GM12891 (cell line): ENCODE measurements around the gene COMMD1.
"Not testable (repeated sequence)": the region's sequence is repeated elsewhere in the genome, so short reads cannot be mapped to it uniquely, and the experiment has no call there.

Source experiments
- DNase-seq: peaks from one replicate; pipeline ENCODE4 v3.0.0; 2011; ENCODE audit warnings: low spot score; ENCODE audit not compliant: insufficient read length
- FAIRE-seq: peaks from 2 replicates; lab custom pipeline; 2011; peaks lifted over from hg19 to GRCh38; lab: Jason Lieb, UNC
- PAX5 ChIP-seq: IDR thresholded peaks from 2 replicates; pipeline ENCODE4 v1.6.1; 2011; ENCODE audit warnings: low read length, moderate library complexity, mild to moderate bottlenecking; ENCODE audit not compliant: insufficient read depth, severe bottlenecking
- POLR2A ChIP-seq: IDR thresholded peaks from 2 replicates; pipeline ENCODE4 v1.6.1; 2011; ENCODE audit warnings: low read depth, low read length, control low read depth
- POLR2AphosphoS5 ChIP-seq: IDR thresholded peaks from 2 replicates; pipeline ENCODE4 v1.6.1; 2011; ENCODE audit warnings: low read depth, low read length, control low read depth
- POU2F2 ChIP-seq: IDR thresholded peaks from 2 replicates; pipeline ENCODE4 v1.6.1; 2011; ENCODE audit warnings: low read depth, mild to moderate bottlenecking, control low read depth, low read length, moderate library complexity
- SPI1 ChIP-seq: IDR thresholded peaks from 2 replicates; pipeline ENCODE4 v1.6.1; 2011; ENCODE audit warnings: low read depth, low read length, control low read depth
- TAF1 ChIP-seq: IDR thresholded peaks from 2 replicates; pipeline ENCODE4 v1.6.1; 2011; ENCODE audit warnings: low read depth, low read length, control low read depth

Gene COMMD1

GRCh38 chr2:61887717-61888266 is 17.7 kb upstream of the COMMD1 start:
- TF ChIP-seq POLR2AphosphoS5, result no peak
- no peak for TF ChIP-seq POU2F2
- TF ChIP-seq SPI1, result no peak
- FAIRE-seq, result no peak
- DNase-seq, result no peak

DNA sequence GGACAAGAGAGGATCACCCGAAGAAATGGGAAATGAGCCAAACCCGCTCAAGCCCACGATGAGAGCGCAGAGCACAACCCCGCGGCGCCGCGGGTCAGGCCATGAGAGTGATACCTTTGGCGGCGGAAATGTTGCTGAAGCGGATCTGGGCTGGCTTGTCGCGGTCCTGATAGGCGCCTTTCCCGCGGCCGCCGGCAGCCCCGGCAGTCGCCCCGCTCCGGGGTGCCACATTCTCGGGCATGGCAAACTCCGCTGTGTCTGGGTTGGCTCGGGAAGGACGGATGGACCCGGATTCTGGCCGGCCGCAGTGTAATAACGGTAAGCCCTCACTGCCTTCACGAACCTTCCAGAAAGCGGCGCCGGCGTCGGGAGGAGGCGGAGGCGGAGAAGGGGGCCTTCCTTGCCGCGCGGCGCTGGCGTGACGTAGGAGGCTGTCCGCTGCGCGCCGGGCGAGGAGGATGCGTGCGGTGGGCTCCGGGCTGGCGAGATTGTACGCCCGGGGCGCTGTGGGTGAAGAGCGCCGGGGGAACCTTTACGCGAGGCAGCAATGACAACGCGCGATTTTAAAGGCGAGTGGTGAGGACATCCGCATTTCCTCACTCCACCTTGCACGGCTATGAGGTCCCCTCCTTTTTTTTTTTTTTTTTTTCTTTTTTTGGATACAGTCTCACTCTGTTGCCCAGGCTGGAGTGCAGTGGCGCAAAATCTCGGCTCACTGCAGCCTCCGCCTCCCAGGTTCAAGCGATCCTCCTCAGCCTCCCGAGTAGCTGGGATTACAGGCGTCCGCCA is 17.0 kb upstream of the COMMD1 start, which contains the start of gene CCT4:
Gene CCT4 (minus strand): TSS at position 390 of the 789 bp plus-strand sequence. CDS start 149 bp downstream, at position 241.
- TF ChIP-seq POLR2AphosphoS5 (peak; percentile 95), POU2F2 (peak; percentile 75; the same call in 1 of the 2 replicates), SPI1 (peak; percentile 57), POLR2A (peak; percentile 97), PAX5 (peak; percentile 32), TAF1 (peak; percentile 97)
- FAIRE-seq (peak; percentile 90), DNase-seq (peak; percentile 72)

DNA sequence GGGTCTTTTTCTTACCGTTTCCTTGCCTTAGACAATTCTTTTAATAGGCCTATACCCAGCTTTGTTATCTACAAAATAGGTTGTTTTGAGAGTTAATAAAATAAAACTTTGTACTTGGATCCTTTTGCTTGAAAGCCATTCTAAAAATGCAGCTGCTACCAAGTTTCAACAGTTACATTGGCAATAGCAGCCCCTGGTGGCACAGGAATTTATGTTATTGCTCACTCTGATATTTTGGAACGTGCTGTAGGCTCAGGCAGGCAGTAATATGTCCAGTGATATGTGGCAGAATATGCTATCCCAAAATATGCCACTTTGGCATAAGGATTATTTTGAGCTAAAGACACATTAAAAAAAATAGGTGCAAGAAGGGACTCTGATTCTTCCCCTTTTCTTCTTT is 6.7 kb upstream of the COMMD1 start:
- no peak for DNase-seq
- FAIRE-seq, result peak; percentile 20
- TF ChIP-seq PAX5 (no peak), TAF1 (no peak), SPI1 (no peak), POLR2AphosphoS5 (no peak), POU2F2 (no peak), POLR2A (no peak)

GRCh38 chr2:61900281-61900680 is 5.2 kb upstream of the COMMD1 start:
- no peak for TF ChIP-seq PAX5
- no peak for TF ChIP-seq POLR2AphosphoS5
- TF ChIP-seq POLR2A, result no peak
- no peak for TF ChIP-seq SPI1
- no peak for TF ChIP-seq TAF1
- no peak for TF ChIP-seq POU2F2
- no peak for FAIRE-seq
- DNase-seq, result no peak

GRCh38 chr2:61906186-61906470 is 654 bp downstream of the COMMD1 start:
- no peak for DNase-seq
- TF ChIP-seq POU2F2 (no peak), TAF1 (no peak), SPI1 (no peak), PAX5 (no peak), POLR2A (no peak)
- no peak for FAIRE-seq

GRCh38 chr2:61909116-61909515 is 3.6 kb downstream of the COMMD1 start:
- TF ChIP-seq SPI1, result no peak
- FAIRE-seq (no peak), DNase-seq (no peak)

GRCh38 chr2:61910603-61911002 is 5.1 kb downstream of the COMMD1 start:
- no peak for FAIRE-seq
- TF ChIP-seq POU2F2 (no peak), SPI1 (no peak), POLR2A (no peak), PAX5 (no peak), TAF1 (no peak), POLR2AphosphoS5 (no peak)

GRCh38 chr2:61911510-61911909 is 6.0 kb downstream of the COMMD1 start:
- FAIRE-seq (no peak), DNase-seq (no peak)
- TF ChIP-seq POLR2AphosphoS5 (no peak), POLR2A (no peak), PAX5 (no peak), TAF1 (no peak), SPI1 (no peak), POU2F2 (no peak)

More at GRCh38 chr2:61910603-61911002, 5.1 kb downstream of the COMMD1 start:
- DNase-seq, result no peak

DNA sequence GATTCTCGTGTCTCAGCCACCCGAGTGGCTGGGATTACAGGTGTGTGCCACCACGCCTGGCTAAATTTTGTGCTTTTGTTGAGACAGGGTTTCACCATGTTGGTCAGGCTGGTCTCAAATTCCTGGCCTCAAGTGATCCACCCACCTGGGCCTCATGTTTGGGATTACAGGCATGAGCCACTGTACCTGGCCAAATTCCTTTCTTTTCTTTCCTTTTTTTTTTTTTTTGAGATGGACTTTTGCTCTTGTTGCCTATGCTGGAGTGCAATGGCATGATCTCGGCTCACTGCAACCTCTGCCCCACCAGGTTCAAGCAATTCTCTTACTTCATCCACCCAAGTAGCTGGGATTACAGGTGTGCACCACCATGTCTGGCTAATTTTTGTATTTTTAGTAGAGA is 9.3 kb downstream of the COMMD1 start:
- DNase-seq, FAIRE-seq: not testable (repeated sequence)

GRCh38 chr2:61920548-61920947 is 15.1 kb downstream of the COMMD1 start:
- TF ChIP-seq POLR2A (no peak), TAF1 (no peak), POLR2AphosphoS5 (no peak), SPI1 (no peak), PAX5 (no peak), POU2F2 (no peak)
- no peak for FAIRE-seq
- no peak for DNase-seq
